ENCODE data around the gene SPAG5.

DNA sequence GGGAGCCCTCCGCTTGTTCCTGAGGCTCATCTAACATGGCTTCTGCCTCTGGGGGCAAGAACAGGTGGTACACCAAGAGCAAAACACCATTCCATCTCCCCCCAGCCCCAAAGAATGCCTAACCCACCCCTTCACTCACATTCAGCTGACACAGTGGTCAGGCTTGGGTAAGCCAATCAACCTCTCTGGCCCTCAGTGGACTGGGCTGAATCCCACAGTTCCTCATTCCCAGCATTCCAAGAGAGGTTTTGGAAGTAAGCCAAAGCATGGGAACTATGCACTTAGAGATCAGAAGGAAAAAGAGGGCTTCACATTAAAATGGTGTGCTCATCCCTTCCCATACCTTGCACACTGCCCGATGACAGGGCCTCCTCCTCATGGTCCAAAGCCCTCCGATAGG lies 35.4 kb downstream of the SPAG5 start:
- TF ChIP-seq, protein P1, sequence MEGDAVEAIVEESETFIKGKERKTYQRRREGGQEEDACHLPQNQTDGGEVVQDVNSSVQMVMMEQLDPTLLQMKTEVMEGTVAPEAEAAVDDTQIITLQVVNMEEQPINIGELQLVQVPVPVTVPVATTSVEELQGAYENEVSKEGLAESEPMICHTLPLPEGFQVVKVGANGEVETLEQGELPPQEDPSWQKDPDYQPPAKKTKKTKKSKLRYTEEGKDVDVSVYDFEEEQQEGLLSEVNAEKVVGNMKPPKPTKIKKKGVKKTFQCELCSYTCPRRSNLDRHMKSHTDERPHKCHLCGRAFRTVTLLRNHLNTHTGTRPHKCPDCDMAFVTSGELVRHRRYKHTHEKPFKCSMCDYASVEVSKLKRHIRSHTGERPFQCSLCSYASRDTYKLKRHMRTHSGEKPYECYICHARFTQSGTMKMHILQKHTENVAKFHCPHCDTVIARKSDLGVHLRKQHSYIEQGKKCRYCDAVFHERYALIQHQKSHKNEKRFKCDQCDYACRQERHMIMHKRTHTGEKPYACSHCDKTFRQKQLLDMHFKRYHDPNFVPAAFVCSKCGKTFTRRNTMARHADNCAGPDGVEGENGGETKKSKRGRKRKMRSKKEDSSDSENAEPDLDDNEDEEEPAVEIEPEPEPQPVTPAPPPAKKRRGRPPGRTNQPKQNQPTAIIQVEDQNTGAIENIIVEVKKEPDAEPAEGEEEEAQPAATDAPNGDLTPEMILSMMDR (IDR thresholded peaks at IDR 0.05) = no peak
- TF ChIP-seq POLR2AphosphoS5 (IDR thresholded peaks at IDR 0.05; ENCODE audit: insufficient read depth in 1 of 2, low read depth in 1 of 2) = no peak
- no peak for TF ChIP-seq POLR2A (IDR thresholded peaks at IDR 0.05)
